Prostate gland (tissue), 2 donors: ENCODE measurements around the gene ALKBH3.

Experiments used
- POLR2A ChIP-seq: fragments of 450-650 bp; IDR thresholded peaks from one replicate; pipeline ENCODE4 v1.6.1; 2016; ENCODE audit warnings: antibody characterized with exemption, mild to moderate bottlenecking
- TF ChIP-seq, protein P1 (sequence below), 4 experiments: fragments of 200-600 bp in 2 of 4; fragments of 450-650 bp in 2 of 4; sonication (generic) in 2 of 4; IDR thresholded peaks; 1 replicate in 3 of 4; 2 replicates in 1 of 4; pipeline ENCODE4 v1.5.1; 2016 to 2019; ENCODE audit warnings: antibody characterized with exemption in 4 of 4, mild to moderate bottlenecking in 2 of 4, moderate library complexity in 2 of 4

DNA sequence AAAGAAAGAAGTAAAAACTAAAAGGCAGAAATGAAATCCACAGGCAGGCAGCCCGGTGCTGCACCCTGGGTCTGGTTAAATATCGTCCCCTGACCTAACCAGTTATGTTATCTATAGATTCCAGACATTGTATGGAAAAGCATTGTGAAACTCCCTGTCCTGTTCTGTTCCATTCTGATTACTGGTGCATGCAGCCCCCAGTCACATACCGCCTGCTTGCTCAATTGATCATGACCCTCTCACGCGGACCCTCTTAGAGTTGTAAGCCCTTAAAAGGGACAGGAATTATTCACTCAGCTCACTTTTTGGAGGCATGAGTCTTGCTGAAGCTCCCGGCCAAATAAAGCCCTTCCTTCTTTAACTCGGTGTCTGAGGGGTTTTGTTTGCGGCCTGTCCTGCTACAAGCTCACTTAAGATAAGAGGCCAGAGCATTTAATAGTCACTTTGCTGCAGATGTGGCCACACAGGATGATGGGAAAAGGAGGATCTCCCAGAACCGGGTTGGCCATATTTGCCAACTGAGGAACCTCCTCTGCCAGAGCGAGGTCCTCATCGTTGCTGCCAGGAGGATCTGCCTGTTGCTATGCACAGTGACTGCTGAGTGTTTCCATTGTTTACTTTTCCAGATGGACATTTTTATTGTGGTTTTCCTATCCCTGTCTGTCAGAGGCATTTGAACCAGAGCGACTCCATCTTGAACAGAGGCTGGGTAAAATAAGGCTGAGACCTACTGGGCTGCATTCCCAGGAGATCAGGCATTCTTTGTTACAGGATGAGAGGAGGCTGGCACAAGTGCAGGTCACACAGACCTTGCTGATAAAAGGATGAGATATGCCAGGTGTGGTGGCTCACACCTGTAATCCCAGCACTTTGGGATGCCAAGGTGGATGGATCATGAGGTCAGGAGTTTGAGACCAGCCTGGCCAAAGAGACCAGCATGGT is 72.0 kb downstream of the ALKBH3 start:
- TF ChIP-seq, protein P1, sequence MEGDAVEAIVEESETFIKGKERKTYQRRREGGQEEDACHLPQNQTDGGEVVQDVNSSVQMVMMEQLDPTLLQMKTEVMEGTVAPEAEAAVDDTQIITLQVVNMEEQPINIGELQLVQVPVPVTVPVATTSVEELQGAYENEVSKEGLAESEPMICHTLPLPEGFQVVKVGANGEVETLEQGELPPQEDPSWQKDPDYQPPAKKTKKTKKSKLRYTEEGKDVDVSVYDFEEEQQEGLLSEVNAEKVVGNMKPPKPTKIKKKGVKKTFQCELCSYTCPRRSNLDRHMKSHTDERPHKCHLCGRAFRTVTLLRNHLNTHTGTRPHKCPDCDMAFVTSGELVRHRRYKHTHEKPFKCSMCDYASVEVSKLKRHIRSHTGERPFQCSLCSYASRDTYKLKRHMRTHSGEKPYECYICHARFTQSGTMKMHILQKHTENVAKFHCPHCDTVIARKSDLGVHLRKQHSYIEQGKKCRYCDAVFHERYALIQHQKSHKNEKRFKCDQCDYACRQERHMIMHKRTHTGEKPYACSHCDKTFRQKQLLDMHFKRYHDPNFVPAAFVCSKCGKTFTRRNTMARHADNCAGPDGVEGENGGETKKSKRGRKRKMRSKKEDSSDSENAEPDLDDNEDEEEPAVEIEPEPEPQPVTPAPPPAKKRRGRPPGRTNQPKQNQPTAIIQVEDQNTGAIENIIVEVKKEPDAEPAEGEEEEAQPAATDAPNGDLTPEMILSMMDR (IDR thresholded peaks at IDR 0.05) = no peak
- no peak for TF ChIP-seq POLR2A
